Fibroblast of lung (primary cell): ENCODE results near the gene GMPR. TPM values are rescaled to one million over a fixed set of nuclear protein-coding genes. Genes with fewer than 3 reads are reported as not detected.

Source experiments
- DNase-seq, 2 donors: peaks; one replicate each; pipeline versions ENCODE4 v3.0.0 to v3.0.0-alpha.2; 2010; ENCODE audit warnings: low read depth in 2 of 2
- H2AFZ ChIP-seq: 2 replicates; pipeline ENCODE4 v1.5.1; 2012; ENCODE audit warnings: low read length, control low read depth, inconsistent platforms
- H3K27ac ChIP-seq: 2 replicates; pipeline ENCODE4 v1.5.1; 2011; ENCODE audit warnings: low read length, control low read depth; ENCODE audit not compliant: insufficient read depth
- H3K27me3 ChIP-seq: 2 replicates; pipeline ENCODE4 v1.5.1; 2011; ENCODE audit warnings: mild to moderate bottlenecking, low read length; ENCODE audit not compliant: control insufficient read depth, insufficient read depth
- H3K36me3 ChIP-seq: 2 replicates; pipeline ENCODE4 v1.5.1; 2011; ENCODE audit warnings: low read length; ENCODE audit not compliant: control insufficient read depth, insufficient read depth
- H3K4me1 ChIP-seq: 2 replicates; pipeline ENCODE4 v1.5.1; 2011; ENCODE audit warnings: low read length; ENCODE audit not compliant: control insufficient read depth, insufficient read depth; ENCODE audit errors: extremely low read depth
- H3K4me2 ChIP-seq: 2 replicates; pipeline ENCODE4 v1.5.1; 2011; ENCODE audit warnings: low read length, control low read depth; ENCODE audit not compliant: insufficient read depth; ENCODE audit errors: extremely low read depth
- H3K4me3 ChIP-seq, 4 experiments: fragments of 200-600 bp in 1 of 4; sonication (generic) in 1 of 4; replicated peaks in 1 of 4; 2 replicates each; pipeline ENCODE4 v1.5.1; 2011 to 2016; ENCODE audit warnings: low read length in 4 of 4, low read depth in 3 of 4, mild to moderate bottlenecking in 3 of 4, control low read depth in 2 of 4, inconsistent platforms in 1 of 4, mixed read lengths in 1 of 4; ENCODE audit not compliant: insufficient read depth in 1 of 4; ENCODE audit errors: control extremely low read depth in 1 of 4
- H3K79me2 ChIP-seq: 2 replicates; pipeline ENCODE4 v1.5.1; 2012; ENCODE audit warnings: mild to moderate bottlenecking, low read length, inconsistent platforms; ENCODE audit not compliant: control insufficient read depth, insufficient read depth
- H3K9ac ChIP-seq: 2 replicates; pipeline ENCODE4 v1.5.1; 2011; ENCODE audit warnings: mild to moderate bottlenecking, low read length, control low read depth; ENCODE audit not compliant: insufficient read depth
- H3K9me3 ChIP-seq: 2 replicates; pipeline ENCODE4 v1.5.1; 2012; ENCODE audit warnings: low read depth, low read length; ENCODE audit not compliant: control insufficient read depth, insufficient read depth
- H4K20me1 ChIP-seq: 2 replicates; pipeline ENCODE4 v1.5.1; 2011; ENCODE audit warnings: low read length; ENCODE audit not compliant: control insufficient read depth, insufficient read depth; ENCODE audit errors: extremely low read depth
- CTCF ChIP-seq, 2 donors: IDR thresholded peaks in 1 of 2; conservative IDR thresholded peaks in 1 of 2; 1 replicate in 1 of 2; 2 replicates in 1 of 2; pipeline ENCODE4 v1.5.1; 2011 to 2012; ENCODE audit warnings: low read length in 2 of 2, control low read depth in 1 of 2, inconsistent platforms in 1 of 2, low read depth in 1 of 2, mild to moderate bottlenecking in 1 of 2
- EZH2 ChIP-seq: IDR thresholded peaks from 2 replicates; pipeline ENCODE4 v1.5.1; 2012; ENCODE audit warnings: low read length, control low read depth, mild to moderate bottlenecking; ENCODE audit errors: missing control alignments
- polyA plus RNA-seq, 2 donors: library from polyadenylated mRNA; depleted of rRNA in 1 of 2; stranded (reverse) in 1 of 2; unstranded in 1 of 2; fragments of >200 nt; gene quantifications; 2 replicates each; pipeline ENCODE4 v1.2.1, GENCODE V29; 2011 to 2012; ENCODE audit warnings: missing spikeins in 1 of 2
- total RNA-seq: library from RNA; depleted of rRNA; stranded (reverse); fragments of >200 nt; gene quantifications from 2 replicates; pipeline ENCODE4 v1.2.1, GENCODE V29; 2014

GMPR gene
- total and polyA plus RNA-seq, 2 donors (not counting 1 experiment from before 2014, with no cell fraction given), result 13.2 to 16.4 TPM

- Histone ChIP-seq H2AFZ (no peak overlapping the region), H3K9ac (no peak overlapping the region), H3K4me2 (no peak overlapping the region), H3K27ac (no peak overlapping the region), H3K27me3 (peaks cover 4% of the 10 kb centered on the region), H3K4me1 (peaks cover 2% of the 10 kb centered on the region), H3K9me3 (no peaks in the 10 kb centered on the region), H4K20me1 (no peaks in the 10 kb centered on the region), H3K4me3 (no peak overlapping the region), H3K79me2 (no peaks in the 10 kb centered on the region), H3K36me3 (no peaks in the 10 kb centered on the region)
- TF ChIP-seq CTCF (conservative IDR thresholded peaks at IDR 0.05 in 1 of 2, IDR thresholded peaks at IDR 0.05 in 1 of 2; ENCODE audit: low read depth in 1 of 2, low read length in 2 of 2) (no peak), EZH2 (no peak)
- DNase-seq, result no peak
Measured at GRCh38 chr6:16232086-16232485, 6.3 kb upstream of the GMPR start.

GRCh38 chr6:16236009-16236501, 2.3 kb upstream of the GMPR start:
- DNase-seq, result no peak
- Histone ChIP-seq H3K36me3 (no peaks in the 10 kb centered on the region), H2AFZ (peak overlapping the region; percentile 90), H3K4me2 (peak overlapping the region; percentile 99), H3K27ac (no peak overlapping the region), H3K79me2 (no peaks in the 10 kb centered on the region), H3K4me3 (peak overlapping the region in 2 of 4 experiments; percentile 34 to 44), H3K9ac (no peak overlapping the region), H3K9me3 (no peaks in the 10 kb centered on the region), H3K27me3 (no peaks in the 10 kb centered on the region), H3K4me1 (peaks cover 2% of the 10 kb centered on the region), H4K20me1 (no peaks in the 10 kb centered on the region)
- TF ChIP-seq EZH2 (no peak), CTCF (conservative IDR thresholded peaks at IDR 0.05 in 1 of 2, IDR thresholded peaks at IDR 0.05 in 1 of 2; ENCODE audit: low read depth in 1 of 2, low read length in 2 of 2) (no peak)

- TF ChIP-seq EZH2, result no peak
- TF ChIP-seq CTCF (conservative IDR thresholded peaks at IDR 0.05 in 1 of 2, IDR thresholded peaks at IDR 0.05 in 1 of 2; ENCODE audit: low read depth in 1 of 2, low read length in 2 of 2), result no peak
- Histone ChIP-seq H3K27me3 (no peaks in the 10 kb centered on the region), H3K9ac (no peak overlapping the region), H3K27ac (peak overlapping the region; percentile 42), H3K79me2 (no peaks in the 10 kb centered on the region), H4K20me1 (no peaks in the 10 kb centered on the region), H3K36me3 (no peaks in the 10 kb centered on the region), H3K4me2 (peak overlapping the region; percentile 99), H3K4me3 (peak overlapping the region; percentile 34 to 47 (median 44)), H3K4me1 (peaks cover 2% of the 10 kb centered on the region), H2AFZ (peak overlapping the region; percentile 90), H3K9me3 (no peaks in the 10 kb centered on the region)
- peak; percentile 69 to 84 for DNase-seq
Measured at GRCh38 chr6:16236631-16237199, 1.7 kb upstream of the GMPR start.
